Cardiac muscle cell (in vitro differentiated cells and primary cell): ENCODE measurements around the gene CCDC18. TPM values are rescaled to one million over a fixed set of nuclear protein-coding genes. Genes with fewer than 3 reads are reported as not detected.
"Not testable (repeated sequence)": the region's sequence is repeated elsewhere in the genome, so short reads cannot be mapped to it uniquely, and the experiment has no call there.

Experiments used
- DNase-seq, 2 donors: peaks; one replicate each; pipeline versions ENCODE4 v3.0.0 to v3.0.0-alpha.2; 2010 to 2017; ENCODE audit warnings: low read depth in 1 of 2, low spot score in 1 of 2
- H3K27ac ChIP-seq: fragments of 200-600 bp; sonication (generic); 2 replicates; pipeline ENCODE4 v1.5.1; 2016
- H3K27me3 ChIP-seq: fragments of 200-600 bp; sonication (generic); 2 replicates; pipeline ENCODE4 v1.6.0; 2016; ENCODE audit warnings: control low read depth
- H3K36me3 ChIP-seq: fragments of 200-600 bp; sonication (generic); 2 replicates; pipeline ENCODE4 v1.5.1; 2016; ENCODE audit warnings: control low read depth
- H3K4me1 ChIP-seq: fragments of 200-600 bp; sonication (generic); 2 replicates; pipeline ENCODE4 v1.8.1; 2017; ENCODE audit warnings: low read depth, mild to moderate bottlenecking, mixed run types
- H3K4me3 ChIP-seq: fragments of 200-600 bp; sonication (generic); 2 replicates; pipeline ENCODE4 v1.5.1; 2016; ENCODE audit warnings: mild to moderate bottlenecking
- H3K9me3 ChIP-seq: fragments of 200-600 bp; sonication (generic); 2 replicates; pipeline ENCODE4 v1.5.1; 2017; ENCODE audit warnings: low read depth, mild to moderate bottlenecking, control low read depth
- CTCF ChIP-seq: IDR thresholded peaks from 2 replicates; pipeline ENCODE4 v1.5.1; 2012; ENCODE audit warnings: low read depth, mild to moderate bottlenecking, low read length
- polyA plus RNA-seq: library from polyadenylated mRNA; unstranded; fragments of >200 nt; fragmentation: Nextera tagmentation; extraction: Ambion mirVana; gene quantifications from 2 replicates; pipeline ENCODE4 v1.2.1, GENCODE V29; 2016
- total RNA-seq: library from RNA; depleted of rRNA; stranded (reverse); fragments of >200 nt; gene quantifications from 2 replicates; pipeline ENCODE4 v1.2.3, GENCODE V29; 2016

Gene CCDC18
- total and polyA plus RNA-seq, 2 experiments from 2014 or later, result 10.2 to 11.6 TPM

GRCh38 chr1:93235261-93235660 is 54.7 kb downstream of the CCDC18 start:
- H3K9me3 ChIP-seq, result no peaks in the 10 kb centered on the region
- DNase-seq, result no peak
- H3K4me1 ChIP-seq, result no peaks in the 10 kb centered on the region
- H3K27me3 ChIP-seq, result no peaks in the 10 kb centered on the region
- H3K36me3 ChIP-seq, result peaks cover 2% of the 10 kb centered on the region
- no peak for TF ChIP-seq CTCF
- no peak overlapping the region for H3K27ac ChIP-seq
- no peak overlapping the region for H3K4me3 ChIP-seq

DNA sequence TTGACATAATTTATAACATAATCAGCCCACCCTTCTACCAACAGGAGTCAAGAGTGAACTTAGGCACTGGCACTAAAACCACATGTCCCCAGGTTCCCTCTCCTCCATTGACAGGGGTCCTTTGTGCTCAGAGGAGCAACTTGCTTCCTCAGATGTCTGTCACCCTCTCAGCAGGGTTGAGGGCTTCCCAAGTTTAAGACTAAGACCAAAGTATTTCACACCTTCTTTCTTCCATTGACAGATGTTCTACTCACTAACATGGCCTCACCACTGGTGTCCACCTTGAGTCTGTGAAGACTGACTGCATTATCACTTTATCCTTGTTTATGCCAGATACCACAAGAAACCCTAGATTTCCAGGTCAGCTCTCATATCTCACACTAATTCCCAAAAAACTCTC is 56.5 kb downstream of the CCDC18 start:
- Histone ChIP-seq H3K27me3 (no peaks in the 10 kb centered on the region), H3K27ac (no peak overlapping the region), H3K36me3 (no peaks in the 10 kb centered on the region), H3K4me1 (no peaks in the 10 kb centered on the region), H3K4me3 (no peak overlapping the region), H3K9me3 (no peaks in the 10 kb centered on the region)
- DNase-seq, result no peak
- TF ChIP-seq CTCF, result no peak

- no peaks in the 10 kb centered on the region for H3K36me3 ChIP-seq
- no peak for TF ChIP-seq CTCF
- no peaks in the 10 kb centered on the region for H3K9me3 ChIP-seq
These were observed 57.9 kb downstream of the CCDC18 start for GRCh38 chr1:93238425-93238824.

DNA sequence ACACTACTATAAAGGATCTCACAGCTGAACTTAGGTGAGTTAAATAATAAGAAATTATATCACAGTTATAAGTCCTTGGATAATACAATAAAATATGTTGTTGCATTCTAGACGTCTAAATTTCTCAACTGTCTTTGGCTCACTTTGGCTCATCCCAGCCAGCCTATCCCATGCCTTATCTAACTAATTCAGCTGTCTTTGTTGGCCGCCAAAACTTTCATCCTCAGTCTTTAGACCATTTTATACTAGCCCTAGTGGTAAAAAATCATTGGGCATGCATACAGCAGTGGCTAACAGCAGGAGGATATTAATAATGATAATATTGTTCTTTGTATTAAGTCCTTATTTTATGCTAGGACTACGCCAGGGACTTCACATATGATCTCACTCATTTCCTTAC is 59.3 kb downstream of the CCDC18 start:
- H3K27me3 ChIP-seq, result no peaks in the 10 kb centered on the region
- no peaks in the 10 kb centered on the region for H3K4me1 ChIP-seq
- H3K4me3 ChIP-seq, result no peak overlapping the region
- no peak overlapping the region for H3K27ac ChIP-seq
- no peaks in the 10 kb centered on the region for H3K36me3 ChIP-seq
- DNase-seq, result no peak
- no peaks in the 10 kb centered on the region for H3K9me3 ChIP-seq
- TF ChIP-seq CTCF, result no peak

More at GRCh38 chr1:93238425-93238824, 57.9 kb downstream of the CCDC18 start:
- Histone ChIP-seq H3K4me3 (no peak overlapping the region), H3K27ac (no peak overlapping the region), H3K4me1 (no peaks in the 10 kb centered on the region), H3K27me3 (no peaks in the 10 kb centered on the region)
- no peak for DNase-seq

GRCh38 chr1:93243233-93243632 is 62.7 kb downstream of the CCDC18 start:
- not testable (repeated sequence) for H3K9me3 ChIP-seq

GRCh38 chr1:93244298-93245069 is 64.0 kb downstream of the CCDC18 start:
- Histone ChIP-seq H3K4me1 (no peaks in the 10 kb centered on the region), H3K27ac (no peak overlapping the region), H3K36me3 (no peaks in the 10 kb centered on the region), H3K9me3 (no peaks in the 10 kb centered on the region), H3K27me3 (no peaks in the 10 kb centered on the region), H3K4me3 (no peak overlapping the region)
- peak in 1 of 2 donors; percentile 62 for DNase-seq
- TF ChIP-seq CTCF, result no peak

More at GRCh38 chr1:93243233-93243632, 62.7 kb downstream of the CCDC18 start:
- not testable (repeated sequence) for H3K27me3 ChIP-seq, DNase-seq, H3K27ac ChIP-seq, H3K4me1 ChIP-seq, H3K36me3 ChIP-seq, H3K4me3 ChIP-seq
